ENCODE data around the gene RBMS2.

DNA sequence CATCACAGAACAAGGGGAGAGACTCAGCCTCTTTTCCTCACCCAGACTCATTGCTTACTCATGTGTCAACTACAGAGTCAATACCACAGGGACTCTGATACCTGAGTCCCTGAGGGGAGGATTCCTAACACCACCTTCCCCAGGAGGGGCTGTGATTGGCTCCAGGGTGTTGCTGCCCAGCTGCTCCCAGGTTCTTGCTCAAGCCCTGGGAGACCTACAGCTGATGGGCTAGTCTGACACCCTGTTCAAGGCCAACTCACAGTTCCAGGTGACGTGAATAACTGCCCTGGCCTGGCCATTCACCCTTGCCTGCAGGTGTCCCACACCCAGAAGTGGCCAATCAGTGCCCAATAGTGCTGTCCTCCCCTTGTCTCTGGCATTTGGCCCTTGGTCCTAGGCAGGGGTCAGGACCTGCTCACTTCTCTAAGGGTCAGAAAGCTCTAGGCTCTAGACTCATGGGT is 44.6 kb upstream of the RBMS2 start:
- TF ChIP-seq, protein P1, sequence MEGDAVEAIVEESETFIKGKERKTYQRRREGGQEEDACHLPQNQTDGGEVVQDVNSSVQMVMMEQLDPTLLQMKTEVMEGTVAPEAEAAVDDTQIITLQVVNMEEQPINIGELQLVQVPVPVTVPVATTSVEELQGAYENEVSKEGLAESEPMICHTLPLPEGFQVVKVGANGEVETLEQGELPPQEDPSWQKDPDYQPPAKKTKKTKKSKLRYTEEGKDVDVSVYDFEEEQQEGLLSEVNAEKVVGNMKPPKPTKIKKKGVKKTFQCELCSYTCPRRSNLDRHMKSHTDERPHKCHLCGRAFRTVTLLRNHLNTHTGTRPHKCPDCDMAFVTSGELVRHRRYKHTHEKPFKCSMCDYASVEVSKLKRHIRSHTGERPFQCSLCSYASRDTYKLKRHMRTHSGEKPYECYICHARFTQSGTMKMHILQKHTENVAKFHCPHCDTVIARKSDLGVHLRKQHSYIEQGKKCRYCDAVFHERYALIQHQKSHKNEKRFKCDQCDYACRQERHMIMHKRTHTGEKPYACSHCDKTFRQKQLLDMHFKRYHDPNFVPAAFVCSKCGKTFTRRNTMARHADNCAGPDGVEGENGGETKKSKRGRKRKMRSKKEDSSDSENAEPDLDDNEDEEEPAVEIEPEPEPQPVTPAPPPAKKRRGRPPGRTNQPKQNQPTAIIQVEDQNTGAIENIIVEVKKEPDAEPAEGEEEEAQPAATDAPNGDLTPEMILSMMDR (IDR thresholded peaks at IDR 0.05; ENCODE audit: low read depth, low read length) = no peak
- TF ChIP-seq, protein P2, sequence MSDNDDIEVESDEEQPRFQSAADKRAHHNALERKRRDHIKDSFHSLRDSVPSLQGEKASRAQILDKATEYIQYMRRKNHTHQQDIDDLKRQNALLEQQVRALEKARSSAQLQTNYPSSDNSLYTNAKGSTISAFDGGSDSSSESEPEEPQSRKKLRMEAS (IDR thresholded peaks at IDR 0.05; ENCODE audit: low read depth, low read length) = no peak
- TF ChIP-seq POLR2A (IDR thresholded peaks at IDR 0.05; ENCODE audit: extremely low read depth, insufficient read length) (no peak), MYC (IDR thresholded peaks at IDR 0.05; ENCODE audit: low read depth, low read length) (no peak)
